Measurements from ENCODE around the gene SIM2.

DNA sequence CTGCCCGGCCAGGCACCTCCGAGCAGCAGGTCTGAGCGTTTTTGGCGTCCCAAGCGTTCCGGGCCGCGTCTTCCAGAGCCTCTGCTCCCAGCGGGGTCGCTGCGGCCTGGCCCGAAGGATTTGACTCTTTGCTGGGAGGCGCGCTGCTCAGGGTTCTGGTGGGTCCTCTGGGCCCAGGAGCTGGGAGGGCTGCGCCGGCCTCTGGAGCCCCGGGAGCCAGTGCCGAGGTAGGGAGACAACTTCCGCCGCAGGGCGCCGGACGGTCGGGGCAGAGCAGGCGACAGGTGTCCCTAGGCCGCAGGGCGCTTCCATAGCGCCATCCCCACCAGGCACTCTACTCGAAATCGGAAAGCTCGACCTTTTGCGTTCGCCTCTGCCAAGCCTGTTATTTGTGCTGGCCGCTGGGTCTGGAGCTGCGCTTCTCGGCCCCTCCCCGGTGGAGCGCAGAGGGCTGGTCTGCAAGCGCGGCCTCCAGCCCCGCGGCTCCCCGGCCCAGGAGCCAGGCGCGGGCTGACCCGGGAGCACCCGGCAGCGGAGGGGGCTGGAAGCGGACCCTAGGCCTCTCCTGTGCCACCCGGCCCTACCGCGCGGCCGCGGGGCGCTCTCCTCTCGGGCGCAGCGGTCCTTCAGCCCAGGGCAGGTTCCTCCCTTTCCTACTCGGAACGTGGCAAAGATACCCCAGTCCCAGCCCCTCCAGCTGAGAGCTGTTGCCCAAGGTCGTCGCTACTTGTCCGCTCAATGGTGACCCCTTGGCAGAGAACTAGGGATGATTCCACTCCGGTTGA lies 2.2 kb downstream of the SIM2 start:
- TF ChIP-seq POLR2A (IDR thresholded peaks at IDR 0.05; ENCODE audit: low read length) (no peak), GATA1 (IDR thresholded peaks at IDR 0.05; ENCODE audit: low read depth, low read length) (no peak)

Data from erythroblast (primary cell).